ENCODE measurements around the gene OR8D1.
"Not testable (repeated sequence)": the region's sequence is repeated elsewhere in the genome, so short reads cannot be mapped to it uniquely, and the experiment has no call there.

Gene OR8D1

GRCh38 chr11:124277804-124278203, 35.9 kb downstream of the OR8D1 start:
- no peak for DNase-seq (ENCODE audit: low read depth)
- H3K4me3 ChIP-seq (ENCODE audit: control insufficient read depth, low read depth, low read length), result no peak overlapping the region
- TF ChIP-seq, protein P1, sequence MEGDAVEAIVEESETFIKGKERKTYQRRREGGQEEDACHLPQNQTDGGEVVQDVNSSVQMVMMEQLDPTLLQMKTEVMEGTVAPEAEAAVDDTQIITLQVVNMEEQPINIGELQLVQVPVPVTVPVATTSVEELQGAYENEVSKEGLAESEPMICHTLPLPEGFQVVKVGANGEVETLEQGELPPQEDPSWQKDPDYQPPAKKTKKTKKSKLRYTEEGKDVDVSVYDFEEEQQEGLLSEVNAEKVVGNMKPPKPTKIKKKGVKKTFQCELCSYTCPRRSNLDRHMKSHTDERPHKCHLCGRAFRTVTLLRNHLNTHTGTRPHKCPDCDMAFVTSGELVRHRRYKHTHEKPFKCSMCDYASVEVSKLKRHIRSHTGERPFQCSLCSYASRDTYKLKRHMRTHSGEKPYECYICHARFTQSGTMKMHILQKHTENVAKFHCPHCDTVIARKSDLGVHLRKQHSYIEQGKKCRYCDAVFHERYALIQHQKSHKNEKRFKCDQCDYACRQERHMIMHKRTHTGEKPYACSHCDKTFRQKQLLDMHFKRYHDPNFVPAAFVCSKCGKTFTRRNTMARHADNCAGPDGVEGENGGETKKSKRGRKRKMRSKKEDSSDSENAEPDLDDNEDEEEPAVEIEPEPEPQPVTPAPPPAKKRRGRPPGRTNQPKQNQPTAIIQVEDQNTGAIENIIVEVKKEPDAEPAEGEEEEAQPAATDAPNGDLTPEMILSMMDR (conservative IDR thresholded peaks at IDR 0.05; ENCODE audit: control insufficient read depth, insufficient read depth, low read depth, low read length), result no peak

DNA sequence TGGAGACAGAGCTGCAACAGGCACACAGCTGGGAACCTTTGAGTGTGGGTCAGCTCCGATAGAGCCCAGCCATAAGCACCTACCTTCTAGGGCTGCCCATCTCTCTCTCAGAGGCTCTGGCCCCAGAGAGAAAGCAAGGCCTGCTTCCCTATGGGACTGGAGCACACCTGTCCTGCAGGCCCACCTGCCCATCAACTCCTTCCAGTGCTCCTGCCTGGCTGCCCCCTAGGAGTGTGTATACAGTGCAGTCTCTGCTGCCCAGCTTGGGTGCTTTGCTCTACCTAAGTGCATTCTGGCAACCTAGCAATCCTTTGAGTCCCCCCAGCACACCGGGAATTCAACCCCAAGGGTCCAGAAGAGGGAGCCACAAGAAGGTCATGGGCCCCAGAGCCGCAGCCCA, 36.5 kb downstream of the OR8D1 start:
- DNase-seq (ENCODE audit: low read depth), result no peak
- H3K4me3 ChIP-seq (ENCODE audit: control insufficient read depth, low read depth, low read length), result no peak overlapping the region
- TF ChIP-seq, protein P1 (conservative IDR thresholded peaks at IDR 0.05; ENCODE audit: control insufficient read depth, insufficient read depth, low read depth, low read length), result no peak

DNA sequence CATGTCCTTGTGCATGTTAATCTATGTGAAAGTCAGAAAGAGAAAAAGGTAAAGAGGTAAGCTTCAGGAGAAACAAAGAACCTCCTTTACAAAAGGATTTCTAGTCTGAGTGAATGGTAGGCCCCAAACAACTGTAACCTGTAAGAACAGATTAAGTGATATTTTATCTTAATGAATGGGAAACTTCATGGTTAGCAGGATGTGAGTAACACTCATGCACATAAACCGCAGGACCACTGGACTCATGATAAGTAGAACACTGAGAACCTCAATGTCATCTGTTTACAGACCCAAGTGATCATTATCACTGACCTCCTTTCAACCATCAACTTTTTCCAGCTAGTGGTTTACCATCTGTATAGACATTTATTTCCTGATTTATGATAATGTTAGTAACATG, 37.7 kb downstream of the OR8D1 start:
- H3K4me3 ChIP-seq (ENCODE audit: control insufficient read depth, low read depth, low read length), result no peak overlapping the region
- peak; percentile 30 for DNase-seq (ENCODE audit: low read depth)
- TF ChIP-seq, protein P1 (conservative IDR thresholded peaks at IDR 0.05; ENCODE audit: control insufficient read depth, insufficient read depth, low read depth, low read length), result no peak

DNA sequence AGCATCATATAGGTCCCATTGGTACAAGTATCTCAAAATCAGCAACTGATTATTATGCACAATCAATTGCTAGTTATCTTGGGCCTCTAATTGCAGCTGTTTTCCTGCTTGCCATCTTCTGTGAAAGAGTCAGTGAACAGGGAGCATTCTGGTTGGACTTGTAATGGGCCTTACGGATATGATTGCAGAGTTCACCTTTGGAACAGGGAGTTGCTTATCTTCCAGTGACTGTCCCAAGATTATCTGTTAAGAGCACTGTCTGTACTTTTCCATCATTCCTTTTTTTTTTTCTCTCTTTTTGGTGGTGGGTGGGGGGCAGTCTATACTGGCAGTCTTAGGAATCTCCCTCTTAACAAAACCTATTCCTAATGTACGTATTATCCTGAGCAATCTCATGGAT, 39.7 kb downstream of the OR8D1 start:
- DNase-seq (ENCODE audit: low read depth), result no peak
- H3K4me3 ChIP-seq (ENCODE audit: control insufficient read depth, low read depth, low read length), result no peak overlapping the region
- TF ChIP-seq, protein P1 (conservative IDR thresholded peaks at IDR 0.05; ENCODE audit: control insufficient read depth, insufficient read depth, low read depth, low read length), result no peak

DNA sequence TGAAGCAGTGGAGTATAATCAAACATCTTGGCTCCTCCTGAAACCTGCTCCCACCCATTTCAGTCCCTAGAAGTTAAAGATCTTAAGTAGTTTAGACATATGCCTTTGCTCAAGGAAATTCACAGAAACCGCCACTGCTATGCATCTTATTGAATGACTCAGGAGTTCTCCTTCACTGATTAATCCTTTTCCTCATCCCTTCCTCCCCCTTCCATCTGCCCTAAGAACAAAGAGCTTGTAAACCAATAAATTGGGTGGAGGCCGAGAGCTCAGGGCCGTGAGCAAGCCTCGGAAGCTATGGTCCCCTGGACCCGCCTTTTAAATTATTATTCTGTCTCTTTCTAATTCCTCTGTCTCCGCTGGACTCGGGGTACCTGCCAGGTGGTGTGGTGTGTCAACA, 42.9 kb downstream of the OR8D1 start:
- not testable (repeated sequence) for DNase-seq (ENCODE audit: low read depth)

DNA sequence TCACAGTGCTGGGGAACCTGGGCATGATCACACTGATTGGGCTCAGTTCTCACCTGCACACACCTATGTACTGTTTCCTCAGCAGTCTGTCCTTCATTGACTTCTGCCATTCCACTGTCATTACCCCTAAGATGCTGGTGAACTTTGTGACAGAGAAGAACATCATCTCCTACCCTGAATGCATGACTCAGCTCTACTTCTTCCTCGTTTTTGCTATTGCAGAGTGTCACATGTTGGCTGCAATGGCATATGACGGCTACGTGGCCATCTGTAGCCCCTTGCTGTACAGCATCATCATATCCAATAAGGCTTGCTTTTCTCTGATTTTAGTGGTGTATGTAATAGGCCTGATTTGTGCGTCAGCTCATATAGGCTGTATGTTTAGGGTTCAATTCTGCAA, 48.7 kb downstream of the OR8D1 start:
- DNase-seq (ENCODE audit: low read depth); H3K4me3 ChIP-seq (ENCODE audit: control insufficient read depth, low read depth, low read length): not testable (repeated sequence)

More for the DNA sequence above, 42.9 kb downstream of the OR8D1 start:
- H3K4me3 ChIP-seq (ENCODE audit: control insufficient read depth, low read depth, low read length), result not testable (repeated sequence)

DNA sequence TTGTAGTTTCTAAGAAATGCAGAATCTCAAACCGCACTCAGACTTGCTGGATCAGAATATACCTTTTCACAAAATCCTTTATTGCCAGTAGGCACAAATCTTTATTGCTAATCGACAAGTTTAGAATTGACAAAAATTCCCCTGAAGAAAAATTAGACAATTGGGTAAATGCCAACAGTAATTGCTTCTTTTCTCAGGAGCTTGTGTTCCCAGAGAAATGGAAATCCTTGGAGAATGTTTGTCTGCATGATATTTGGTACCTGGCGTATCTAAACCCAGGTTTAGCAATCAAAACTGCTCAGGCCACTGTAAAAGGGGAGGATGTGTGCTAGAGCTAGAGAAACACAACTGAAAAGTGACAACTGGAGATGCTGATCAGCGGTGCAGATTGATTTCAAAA, 57.7 kb downstream of the OR8D1 start, which contains the start of gene OR8G5:
TSS of gene OR8G5 (plus strand) at position 301 of the 400 bp plus-strand sequence. CDS start 8,556 bp downstream, outside the sequence.
- DNase-seq (ENCODE audit: low read depth), result no peak
- H3K4me3 ChIP-seq (ENCODE audit: control insufficient read depth, low read depth, low read length), result no peak within 1 kb of the TSS
- TF ChIP-seq, protein P1 (conservative IDR thresholded peaks at IDR 0.05; ENCODE audit: control insufficient read depth, insufficient read depth, low read depth, low read length), result no peak
